A549 (cell line): Measurements from ENCODE around the gene ANTKMT. TPM values are rescaled to one million over a fixed set of nuclear protein-coding genes. Genes with fewer than 3 reads are reported as not detected.

Source experiments
- ATAC-seq, 2 experiments: fragments of 200-7000 bp in 1 of 2; fragments of >200 bp in 1 of 2; cut with Nextera tagmentation in 1 of 2; cut with Tn5 transposase in 1 of 2; 3 replicates each; pipeline versions ENCODE4 v1.8.0 to v1.9.1; 2018 to 2020; ENCODE audit warnings: mild to moderate bottlenecking in 1 of 2, moderate library complexity in 1 of 2
- CTCF ChIA-PET: fragments of 300-600 bp; sonication (Branson Sonifier 250); formaldehyde crosslinking; extraction: SDS; loops from one replicate; lab custom pipeline; 2021; ENCODE audit warnings: antibody characterized with exemption, inconsistent platforms; lab: Yijun Ruan, JAX
- POLR2A ChIA-PET: fragments of 350-600 bp; formaldehyde crosslinking; extraction: SDS; loops from one replicate; lab custom pipeline; 2021; ENCODE audit warnings: antibody characterized with exemption, inconsistent platforms; lab: Yijun Ruan, JAX
- DNase-seq, 2 experiments: peaks; one replicate each; pipeline versions ENCODE4 v3.0.0 to v3.0.0-alpha.2; 2011 to 2016; ENCODE audit warnings: low read depth in 1 of 2, low spot score in 1 of 2
- FAIRE-seq: peaks from 2 replicates; lab custom pipeline; 2011; peaks lifted over from hg19 to GRCh38; lab: Jason Lieb, UNC
- H3K27ac ChIP-seq, 2 experiments: fragments of >200 bp; sonication (Bioruptor Twin); formaldehyde crosslinking; 3 replicates each; pipeline ENCODE4 v1.5.1; 2016 to 2017
- H3K4me1 ChIP-seq: fragments of >200 bp; sonication (Bioruptor Twin); formaldehyde crosslinking; 3 replicates; pipeline ENCODE4 v1.6.1; 2016
- H3K4me2 ChIP-seq: fragments of >200 bp; sonication (Bioruptor Twin); formaldehyde crosslinking; 3 replicates; pipeline ENCODE4 v1.6.1; 2016
- H3K4me3 ChIP-seq: fragments of >200 bp; sonication (Bioruptor Twin); formaldehyde crosslinking; 3 replicates; pipeline ENCODE4 v1.5.1; 2016
- H3K9me3 ChIP-seq: fragments of >200 bp; sonication (Bioruptor Twin); formaldehyde crosslinking; 3 replicates; pipeline ENCODE4 v1.6.1; 2016
- BCL3 ChIP-seq: fragments of >200 bp; sonication (Bioruptor Twin); formaldehyde crosslinking; IDR thresholded peaks from 3 replicates; pipeline ENCODE4 v1.6.1; 2016
- CBX2 ChIP-seq: fragments of 200-600 bp; sonication (generic); IDR thresholded peaks from 2 replicates; pipeline ENCODE4 v1.6.1; 2016; ENCODE audit warnings: low read depth, mild to moderate bottlenecking, borderline replicate concordance
- CTCF ChIP-seq: fragments of >200 bp; sonication (Bioruptor Twin); formaldehyde crosslinking; IDR thresholded peaks from 3 replicates; pipeline ENCODE4 v1.5.1; 2016
- E2F6 ChIP-seq: IDR thresholded peaks from 2 replicates; pipeline ENCODE4 v1.6.1; 2012; ENCODE audit warnings: low read depth, borderline replicate concordance
- EHMT2 ChIP-seq: fragments of 200-600 bp; sonication (generic); IDR thresholded peaks from 2 replicates; pipeline ENCODE4 v1.6.1; 2016; ENCODE audit warnings: antibody characterized with exemption, low read depth, mild to moderate bottlenecking, moderate library complexity
- FOSL2 ChIP-seq, 2 experiments: fragments of 450-650 bp in 1 of 2; fragments of >200 bp in 1 of 2; sonication (Bioruptor Twin) in 1 of 2; formaldehyde crosslinking; IDR thresholded peaks; 2 replicates each; pipeline versions ENCODE4 v1.5.0 to v1.6.1; 2016 to 2020; ENCODE audit warnings: mild to moderate bottlenecking in 1 of 2, moderate library complexity in 1 of 2
- FOXS1 ChIP-seq: fragments of 250-450 bp; sonication (Bioruptor Pico); IDR thresholded peaks from 2 replicates; pipeline ENCODE4 v1.5.0; 2020; ENCODE audit warnings: mild to moderate bottlenecking, moderate library complexity
- HOXB5 ChIP-seq: fragments of 250-450 bp; sonication (Bioruptor Pico); IDR thresholded peaks from 2 replicates; pipeline ENCODE4 v1.5.0; 2020; ENCODE audit warnings: mild to moderate bottlenecking, moderate library complexity
- KDM1A ChIP-seq: fragments of 200-600 bp; sonication (generic); IDR thresholded peaks from 2 replicates; pipeline ENCODE4 v1.6.1; 2016; ENCODE audit warnings: low read depth, mild to moderate bottlenecking
- MAX ChIP-seq: IDR thresholded peaks from 2 replicates; pipeline ENCODE4 v1.6.1; 2012
- RAD21 ChIP-seq, 2 experiments: fragments of >200 bp in 1 of 2; sonication (Bioruptor Twin) in 1 of 2; formaldehyde crosslinking in 1 of 2; IDR thresholded peaks in 1 of 2; conservative IDR thresholded peaks in 1 of 2; 2 replicates in 1 of 2; 3 replicates in 1 of 2; pipeline ENCODE4 v1.6.1; 2012 to 2018; ENCODE audit warnings: inconsistent platforms in 1 of 2
- RFX5 ChIP-seq: fragments of 450-650 bp; IDR thresholded peaks from 2 replicates; pipeline ENCODE4 v1.7.1; 2014; ENCODE audit warnings: antibody characterized with exemption, mild to moderate bottlenecking, moderate library complexity
- RNF2 ChIP-seq: fragments of 200-600 bp; sonication (generic); IDR thresholded peaks from 2 replicates; pipeline ENCODE4 v1.6.1; 2016; ENCODE audit warnings: low read depth, mild to moderate bottlenecking, antibody characterized with exemption, moderate library complexity, borderline replicate concordance
- SMC3 ChIP-seq: fragments of >200 bp; sonication (Bioruptor Twin); formaldehyde crosslinking; IDR thresholded peaks from 3 replicates; pipeline ENCODE4 v1.6.1; 2018; ENCODE audit warnings: inconsistent platforms
- WGBS: methylation state at CpG from one replicate; pipeline ENCODE4 v1.1.6; 2017; ENCODE audit errors: missing lambda C conversion rate; 5-methylcytosine and 5-hydroxymethylcytosine counted together
- polyA plus RNA-seq, 4 experiments: library from polyadenylated mRNA; depleted of rRNA in 3 of 4; stranded (reverse); fragments of >200 nt; fragmentation: RNase III in 1 of 4; extraction: RNeasy Plus Mini Kit Qiagen cat#74134 plus additional on column Dnase treatment in 1 of 4; gene quantifications; 2 replicates in 3 of 4; 3 replicates in 1 of 4; pipeline ENCODE4 v1.2.3, GENCODE V29; 2011 to 2017
- TF ChIP-seq, protein P1 (sequence below): IDR thresholded peaks from 2 replicates; pipeline ENCODE4 v1.6.1; 2012

The ANTKMT gene
- polyA plus RNA-seq, 2 of the 4 experiments (the other 2 are of a cell fraction), result 11.9 to 55.8 TPM

- DNase-seq, result peak in 1 of 2 experiments; percentile 83
- TF ChIP-seq FOSL2 (IDR thresholded peaks at IDR 0.05) (no peak), FOSL2 (CRISPR knock-in tag; IDR thresholded peaks at IDR 0.05) (peak; percentile 69), RFX5 (peak; percentile 78), FOXS1 (no peak)
- H3K4me2 ChIP-seq, result peak overlapping the region; percentile 40; the same call in 2 of the 3 replicates
- no peak overlapping the region for H3K4me3 ChIP-seq
- no peaks in the 10 kb centered on the region for H3K9me3 ChIP-seq
- H3K27ac ChIP-seq, result peak overlapping the region; percentile 25 to 99; a peak in 5 of 6 replicates
- FAIRE-seq, result no peak
- POLR2A ChIA-PET, result interaction anchor here (0.6 to 1.5 kb wide), 4 partner anchors 10 to 1312 kb away, joined by 3 to 7 read pairs (median 4); partner anchors contain the start of gene WDR24
- CTCF ChIA-PET, result interaction anchor here (0.8 to 25.1 kb wide), 13 partner anchors 8 to 391 kb away, joined by 3 to 656 read pairs (median 8); partner anchors contain the start of genes ANTKMT, CCDC78, CHTF18 and CIAO3
- H3K4me1 ChIP-seq, result peaks cover 71% of the 10 kb centered on the region
- 45% methylated on average over 26 of the region's 30 CpGs for WGBS
- peak; percentile 2 to 7; a peak in 4 of 6 replicates for ATAC-seq
These were observed 11.1 kb upstream of the ANTKMT start for GRCh38 chr16:709566-710499.

DNA sequence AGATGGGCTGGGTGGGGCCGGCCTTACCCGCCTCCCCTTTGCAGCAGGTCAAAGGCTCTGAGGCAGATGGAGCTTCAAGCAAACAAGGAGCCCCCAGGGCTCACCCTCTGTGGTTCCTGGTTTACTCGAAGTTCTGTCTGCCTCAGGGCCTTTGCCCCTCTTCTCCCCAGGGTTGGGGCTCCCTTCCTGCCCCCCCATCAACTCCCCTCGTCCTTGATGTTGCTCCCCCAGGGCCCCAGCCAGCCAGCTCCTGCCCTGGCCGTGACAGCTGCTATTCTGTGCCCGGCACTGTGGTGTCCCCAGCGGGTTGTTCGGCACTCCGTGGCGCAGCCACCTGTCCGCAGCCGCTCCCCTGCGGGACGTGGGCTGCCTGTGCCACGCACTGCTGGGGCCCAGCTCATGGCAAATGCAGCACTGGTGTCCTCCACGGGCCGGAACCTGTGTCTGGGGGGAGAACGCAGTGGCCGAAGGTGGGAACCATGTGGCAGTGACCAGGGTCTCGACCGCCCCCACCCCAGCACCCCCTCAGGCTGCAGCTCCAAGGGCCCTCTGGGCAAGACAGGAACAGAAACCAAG is 10.4 kb upstream of the ANTKMT start:
- TF ChIP-seq RNF2, result no peak
- FAIRE-seq (no peak), ATAC-seq (no peak), DNase-seq (no peak)
- ChIA-PET POLR2A (interaction anchor here (1.3 to 1.5 kb wide), 2 partner anchors 9 to 11 kb away, joined by 4 to 7 read pairs; no protein-coding TSS in a partner anchor), CTCF (interaction anchor here (0.7 to 25.1 kb wide), 14 partner anchors 8 to 345 kb away, joined by 3 to 656 read pairs (median 8); partner anchors contain the start of genes ANTKMT, CCDC78, CHTF18 and CIAO3)
- H3K27ac ChIP-seq, result peak overlapping the region; percentile 25 to 99; a peak in 4 of 6 replicates
- H3K4me1 ChIP-seq, result peaks cover 64% of the 10 kb centered on the region
- WGBS, result 81% methylated on average over 17 of the region's 21 CpGs
- H3K4me2 ChIP-seq, result peak overlapping the region; percentile 40; the same call in 1 of the 3 replicates
- H3K9me3 ChIP-seq, result no peaks in the 10 kb centered on the region
- no peak overlapping the region for H3K4me3 ChIP-seq

DNA sequence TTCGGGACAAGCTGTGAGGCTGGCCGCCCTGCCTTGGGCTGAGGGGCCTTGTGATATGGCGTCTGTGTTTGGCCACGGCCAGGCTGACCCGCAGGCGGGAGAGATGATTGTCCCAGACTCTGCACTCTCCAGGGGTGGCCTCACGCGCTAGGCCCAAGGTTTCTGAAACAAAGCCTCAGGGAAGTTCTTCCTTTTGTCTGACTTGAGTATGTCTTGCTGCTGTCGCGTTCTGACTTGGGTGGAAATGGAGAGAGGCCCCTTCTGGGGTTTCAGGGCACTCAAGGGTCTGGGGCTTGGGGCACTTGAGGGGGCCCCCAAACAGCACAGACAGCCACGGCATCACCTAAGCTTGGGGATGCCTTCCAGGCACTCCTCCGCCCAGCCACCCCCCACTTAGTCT is 9.9 kb upstream of the ANTKMT start:
- CTCF ChIA-PET, result interaction anchor here (0.7 to 25.1 kb wide), 12 partner anchors 9 to 345 kb away, joined by 3 to 656 read pairs (median 10); partner anchors contain the start of genes ANTKMT, CCDC78, CHTF18 and CIAO3
- H3K4me1 ChIP-seq, result peaks cover 62% of the 10 kb centered on the region
- FAIRE-seq, result no peak
- peak overlapping the region; percentile 70 for H3K4me2 ChIP-seq
- H3K4me3 ChIP-seq, result no peak overlapping the region
- POLR2A ChIA-PET, result no interaction called here
- H3K27ac ChIP-seq, result peak overlapping the region; percentile 86 to 99; a peak in 5 of 6 replicates
- no peaks in the 10 kb centered on the region for H3K9me3 ChIP-seq
- TF ChIP-seq KDM1A, result peak; percentile 72; the same call in 1 of the 2 replicates
- TF ChIP-seq EHMT2, result no peak
- no peak for DNase-seq
- 63% methylated on average over 12 of the region's 12 CpGs for WGBS
- no peak for ATAC-seq

DNA sequence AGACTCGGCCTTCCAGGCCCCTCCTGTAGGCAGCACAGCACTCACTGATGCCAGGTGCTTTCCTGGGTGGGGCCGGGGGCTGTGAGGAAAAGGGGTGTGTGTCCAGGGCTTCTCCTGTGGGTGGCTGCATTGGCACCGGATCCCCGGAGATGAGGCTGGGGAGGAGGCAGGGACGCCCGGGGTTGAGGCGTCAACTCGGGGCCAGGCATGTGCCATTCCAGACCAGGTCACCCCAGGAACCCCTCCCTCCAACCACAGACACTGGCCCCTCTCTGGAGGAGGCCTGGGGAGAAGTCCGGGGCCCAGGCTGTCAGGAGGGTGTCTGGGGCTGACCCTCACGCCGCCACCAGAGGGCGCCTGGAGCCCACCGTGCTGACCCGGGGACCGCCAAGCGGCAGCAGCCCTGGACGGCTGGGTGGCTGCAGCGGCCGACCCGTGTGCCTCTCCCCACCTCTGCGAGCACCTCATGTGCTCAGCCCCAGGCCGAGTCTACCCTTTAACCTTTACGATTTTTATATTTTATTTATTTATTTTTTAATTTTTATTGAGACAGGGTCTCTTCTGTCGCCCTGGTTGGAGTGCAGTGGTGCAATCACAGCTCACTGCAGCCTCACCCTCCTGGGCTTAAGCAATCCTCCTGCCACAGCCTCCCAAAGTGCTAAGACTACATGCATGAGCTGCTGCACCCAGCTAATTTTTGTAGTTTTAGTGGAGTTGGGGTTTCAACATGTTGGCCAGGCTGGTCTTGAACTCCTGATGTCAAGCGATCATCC is 9.2 kb upstream of the ANTKMT start:
- FAIRE-seq (no peak), DNase-seq (peak in 1 of 2 experiments; percentile 81), ATAC-seq (peak; percentile 10 to 63; a peak in 4 of 6 replicates)
- Histone ChIP-seq H3K9me3 (no peaks in the 10 kb centered on the region), H3K27ac (peak overlapping the region; percentile 86 to 99), H3K4me3 (no peak overlapping the region), H3K4me1 (peaks cover 62% of the 10 kb centered on the region), H3K4me2 (peak overlapping the region; percentile 70)
- ChIA-PET POLR2A (interaction anchor here (1.0 to 2.1 kb wide), 4 partner anchors 9 to 16 kb away, joined by 3 to 33 read pairs (median 4); partner anchors contain the start of genes ANTKMT and CCDC78), CTCF (interaction anchor here (0.5 to 25.1 kb wide), 27 partner anchors 9 to 387 kb away, joined by 3 to 656 read pairs (median 6); partner anchors contain the start of genes ANTKMT, CCDC78, CHTF18 and CIAO3)
- WGBS, result 7% methylated on average over 25 of the region's 25 CpGs
- TF ChIP-seq HOXB5 (CRISPR knock-in tag) (no peak), SMC3 (peak; percentile 84), CTCF (peak; percentile 89), E2F6 (no peak; the same call in 1 of the 2 replicates), BCL3 (no peak), CBX2 (no peak), MAX (peak; percentile 57), RAD21 (conservative IDR thresholded peaks at IDR 0.05 in 1 of 2, IDR thresholded peaks at IDR 0.05 in 1 of 2) (peak; percentile 85 to 86)
- TF ChIP-seq, protein P1, sequence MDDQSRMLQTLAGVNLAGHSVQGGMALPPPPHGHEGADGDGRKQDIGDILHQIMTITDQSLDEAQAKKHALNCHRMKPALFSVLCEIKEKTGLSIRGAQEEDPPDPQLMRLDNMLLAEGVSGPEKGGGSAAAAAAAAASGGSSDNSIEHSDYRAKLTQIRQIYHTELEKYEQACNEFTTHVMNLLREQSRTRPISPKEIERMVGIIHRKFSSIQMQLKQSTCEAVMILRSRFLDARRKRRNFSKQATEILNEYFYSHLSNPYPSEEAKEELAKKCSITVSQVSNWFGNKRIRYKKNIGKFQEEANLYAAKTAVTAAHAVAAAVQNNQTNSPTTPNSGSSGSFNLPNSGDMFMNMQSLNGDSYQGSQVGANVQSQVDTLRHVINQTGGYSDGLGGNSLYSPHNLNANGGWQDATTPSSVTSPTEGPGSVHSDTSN, result no peak
